ENCODE results near the gene RALA. TPM values are rescaled to one million over a fixed set of nuclear protein-coding genes. Genes with fewer than 3 reads are reported as not detected.

Gene RALA
- total and polyA plus RNA-seq, 10 of the 15 experiments (the other 5 are each of a cell fraction or from before 2014, with no cell fraction given): 7.5 to 53.3 (median 23.1) TPM

DNA sequence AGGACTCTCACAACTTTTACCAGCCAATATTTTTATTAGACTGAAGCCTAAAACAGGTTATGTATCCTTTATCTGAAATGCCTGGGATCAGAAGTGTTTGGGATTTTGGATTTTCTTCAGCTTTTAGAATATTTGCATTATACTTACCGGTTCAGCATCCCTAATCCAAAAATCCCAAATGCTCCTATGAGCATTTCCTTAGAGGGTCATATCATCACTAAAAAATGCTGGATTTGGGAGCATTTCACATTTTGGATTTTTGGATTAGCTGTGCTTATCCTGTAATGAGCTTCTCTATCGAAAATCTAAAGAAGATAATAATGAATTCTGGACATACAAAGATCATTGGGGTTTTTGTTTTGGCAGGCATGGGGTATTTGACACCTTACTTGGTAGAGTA lies 53.0 kb downstream of the RALA start (continued):
- TF ChIP-seq, protein P1, sequence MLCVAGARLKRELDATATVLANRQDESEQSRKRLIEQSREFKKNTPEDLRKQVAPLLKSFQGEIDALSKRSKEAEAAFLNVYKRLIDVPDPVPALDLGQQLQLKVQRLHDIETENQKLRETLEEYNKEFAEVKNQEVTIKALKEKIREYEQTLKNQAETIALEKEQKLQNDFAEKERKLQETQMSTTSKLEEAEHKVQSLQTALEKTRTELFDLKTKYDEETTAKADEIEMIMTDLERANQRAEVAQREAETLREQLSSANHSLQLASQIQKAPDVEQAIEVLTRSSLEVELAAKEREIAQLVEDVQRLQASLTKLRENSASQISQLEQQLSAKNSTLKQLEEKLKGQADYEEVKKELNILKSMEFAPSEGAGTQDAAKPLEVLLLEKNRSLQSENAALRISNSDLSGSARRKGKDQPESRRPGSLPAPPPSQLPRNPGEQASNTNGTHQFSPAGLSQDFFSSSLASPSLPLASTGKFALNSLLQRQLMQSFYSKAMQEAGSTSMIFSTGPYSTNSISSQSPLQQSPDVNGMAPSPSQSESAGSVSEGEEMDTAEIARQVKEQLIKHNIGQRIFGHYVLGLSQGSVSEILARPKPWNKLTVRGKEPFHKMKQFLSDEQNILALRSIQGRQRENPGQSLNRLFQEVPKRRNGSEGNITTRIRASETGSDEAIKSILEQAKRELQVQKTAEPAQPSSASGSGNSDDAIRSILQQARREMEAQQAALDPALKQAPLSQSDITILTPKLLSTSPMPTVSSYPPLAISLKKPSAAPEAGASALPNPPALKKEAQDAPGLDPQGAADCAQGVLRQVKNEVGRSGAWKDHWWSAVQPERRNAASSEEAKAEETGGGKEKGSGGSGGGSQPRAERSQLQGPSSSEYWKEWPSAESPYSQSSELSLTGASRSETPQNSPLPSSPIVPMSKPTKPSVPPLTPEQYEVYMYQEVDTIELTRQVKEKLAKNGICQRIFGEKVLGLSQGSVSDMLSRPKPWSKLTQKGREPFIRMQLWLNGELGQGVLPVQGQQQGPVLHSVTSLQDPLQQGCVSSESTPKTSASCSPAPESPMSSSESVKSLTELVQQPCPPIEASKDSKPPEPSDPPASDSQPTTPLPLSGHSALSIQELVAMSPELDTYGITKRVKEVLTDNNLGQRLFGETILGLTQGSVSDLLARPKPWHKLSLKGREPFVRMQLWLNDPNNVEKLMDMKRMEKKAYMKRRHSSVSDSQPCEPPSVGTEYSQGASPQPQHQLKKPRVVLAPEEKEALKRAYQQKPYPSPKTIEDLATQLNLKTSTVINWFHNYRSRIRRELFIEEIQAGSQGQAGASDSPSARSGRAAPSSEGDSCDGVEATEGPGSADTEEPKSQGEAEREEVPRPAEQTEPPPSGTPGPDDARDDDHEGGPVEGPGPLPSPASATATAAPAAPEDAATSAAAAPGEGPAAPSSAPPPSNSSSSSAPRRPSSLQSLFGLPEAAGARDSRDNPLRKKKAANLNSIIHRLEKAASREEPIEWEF (IDR thresholded peaks at IDR 0.05; ENCODE audit: insufficient replicate concordance, low read depth, low read length): no peak
- TF ChIP-seq STAT1 (conservative IDR thresholded peaks at IDR 0.05) (no peak), NR2F1 (conservative IDR thresholded peaks at IDR 0.05) (no peak), SMARCA5 (IDR thresholded peaks at IDR 0.05) (no peak), TARDBP (IDR thresholded peaks at IDR 0.05; ENCODE audit: borderline replicate concordance) (no peak), MTA2 (IDR thresholded peaks at IDR 0.05; ENCODE audit: low read depth) (no peak), RELA (IDR thresholded peaks at IDR 0.05; ENCODE audit: borderline replicate concordance, partially characterized antibody) (no peak)
- TF ChIP-seq, protein P2, sequence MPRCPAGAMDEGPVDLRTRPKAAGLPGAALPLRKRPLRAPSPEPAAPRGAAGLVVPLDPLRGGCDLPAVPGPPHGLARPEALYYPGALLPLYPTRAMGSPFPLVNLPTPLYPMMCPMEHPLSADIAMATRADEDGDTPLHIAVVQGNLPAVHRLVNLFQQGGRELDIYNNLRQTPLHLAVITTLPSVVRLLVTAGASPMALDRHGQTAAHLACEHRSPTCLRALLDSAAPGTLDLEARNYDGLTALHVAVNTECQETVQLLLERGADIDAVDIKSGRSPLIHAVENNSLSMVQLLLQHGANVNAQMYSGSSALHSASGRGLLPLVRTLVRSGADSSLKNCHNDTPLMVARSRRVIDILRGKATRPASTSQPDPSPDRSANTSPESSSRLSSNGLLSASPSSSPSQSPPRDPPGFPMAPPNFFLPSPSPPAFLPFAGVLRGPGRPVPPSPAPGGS (IDR thresholded peaks at IDR 0.05; ENCODE audit: borderline replicate concordance, insufficient read depth, low read depth, low read length, poor library complexity, severe bottlenecking): no peak
